ENCODE measurements around the gene APOE. TPM values are rescaled to one million over a fixed set of nuclear protein-coding genes. Genes with fewer than 3 reads are reported as not detected.
"Not testable (repeated sequence)": the region's sequence is repeated elsewhere in the genome, so short reads cannot be mapped to it uniquely, and the experiment has no call there.

Gene APOE
- total RNA-seq, 2 donors from 2014 or later: 77.6 to 216 TPM

DNA sequence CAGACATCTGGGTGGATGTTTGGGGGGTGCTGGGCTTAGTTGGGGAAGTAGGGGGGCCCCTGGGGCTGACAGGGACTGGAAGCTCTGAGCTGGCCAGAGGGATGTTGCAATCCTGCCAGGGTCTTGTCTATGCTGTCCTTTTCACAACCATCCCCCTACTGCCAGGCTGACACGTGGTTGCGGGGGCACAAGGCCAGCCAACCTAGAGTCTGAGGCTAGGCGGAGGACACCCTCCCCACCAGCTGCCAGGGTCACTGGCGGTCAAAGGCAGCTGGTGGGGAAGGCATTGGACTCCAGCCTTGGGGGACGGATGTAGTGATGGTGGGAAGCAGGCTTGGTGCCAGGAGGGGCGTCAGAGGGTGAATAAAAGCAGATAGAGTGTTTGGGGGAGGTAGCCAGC is 7.3 kb downstream of the APOE start:
- intact Hi-C loops (cut with DNase I): no loop called here
- no peak overlapping the region for H3K27ac ChIP-seq

DNA sequence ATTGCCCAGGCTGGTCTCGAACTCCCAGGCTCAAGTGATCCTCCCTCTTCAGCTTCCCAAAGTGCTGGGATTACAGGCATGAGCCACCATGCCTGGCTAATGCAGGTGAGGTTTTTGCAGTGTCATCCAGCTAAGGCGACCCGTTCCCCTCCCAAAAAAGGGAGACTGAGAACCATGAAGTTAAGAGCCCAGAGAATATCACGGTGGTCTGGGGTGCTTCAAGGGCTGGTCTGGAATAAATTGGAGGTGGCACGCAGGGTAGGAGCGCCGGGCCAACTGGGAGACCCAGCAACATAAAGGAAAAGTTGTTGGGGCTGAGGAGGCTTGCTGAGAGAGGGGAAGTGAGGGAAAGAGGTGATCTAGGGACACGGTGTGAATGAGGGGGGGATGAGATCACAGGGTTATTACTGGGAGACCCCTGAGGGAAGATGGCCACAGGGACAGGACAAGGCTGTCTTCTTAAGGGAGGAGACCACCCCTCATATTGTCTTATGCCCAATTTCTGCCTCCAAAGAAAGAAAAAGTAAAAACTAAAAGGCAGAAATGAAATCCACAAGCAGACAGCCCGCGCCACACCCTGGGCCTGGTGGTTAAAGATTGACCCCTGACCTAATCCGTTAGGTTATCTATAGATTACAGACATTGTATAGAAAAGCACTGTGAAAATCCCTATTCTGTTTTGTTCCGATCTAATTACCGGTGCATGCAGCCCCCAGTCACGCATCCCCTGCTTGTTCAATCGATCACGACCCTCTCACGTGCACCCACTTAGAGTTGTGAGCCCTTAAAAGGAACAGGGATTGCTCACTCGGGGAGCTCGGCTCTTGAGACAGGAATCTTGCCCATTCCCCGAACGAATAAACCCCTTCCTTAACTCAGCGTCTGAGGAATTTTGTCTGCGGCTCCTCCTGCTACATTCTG is 8.2 kb downstream of the APOE start:
- H3K9me3 ChIP-seq; DNase-seq; H3K27ac ChIP-seq; H3K36me3 ChIP-seq (replicated peaks in 1 of 2; ENCODE audit: insufficient read depth in 1 of 2, low read depth in 2 of 2); H3K27me3 ChIP-seq; ATAC-seq; H3K4me3 ChIP-seq; intact Hi-C loops (cut with DNase I): not testable (repeated sequence)
- peaks cover 13% of the 10 kb centered on the region for H3K4me1 ChIP-seq
- WGBS, 2 donors: 50 to 57% methylated on average over 20 to 23 of the region's 23 CpGs

More for the DNA sequence above, 7.3 kb downstream of the APOE start:
- H3K9me3 ChIP-seq: no peaks in the 10 kb centered on the region
- H3K4me1 ChIP-seq: peaks cover 13% of the 10 kb centered on the region
- 26 to 29% methylated on average over 6 of the region's 6 CpGs for WGBS, 2 donors
- peak in 1 of 4 donors; percentile 73 for DNase-seq
- no peak for TF ChIP-seq POLR2A (IDR thresholded peaks at IDR 0.05)
- TF ChIP-seq, protein P1, sequence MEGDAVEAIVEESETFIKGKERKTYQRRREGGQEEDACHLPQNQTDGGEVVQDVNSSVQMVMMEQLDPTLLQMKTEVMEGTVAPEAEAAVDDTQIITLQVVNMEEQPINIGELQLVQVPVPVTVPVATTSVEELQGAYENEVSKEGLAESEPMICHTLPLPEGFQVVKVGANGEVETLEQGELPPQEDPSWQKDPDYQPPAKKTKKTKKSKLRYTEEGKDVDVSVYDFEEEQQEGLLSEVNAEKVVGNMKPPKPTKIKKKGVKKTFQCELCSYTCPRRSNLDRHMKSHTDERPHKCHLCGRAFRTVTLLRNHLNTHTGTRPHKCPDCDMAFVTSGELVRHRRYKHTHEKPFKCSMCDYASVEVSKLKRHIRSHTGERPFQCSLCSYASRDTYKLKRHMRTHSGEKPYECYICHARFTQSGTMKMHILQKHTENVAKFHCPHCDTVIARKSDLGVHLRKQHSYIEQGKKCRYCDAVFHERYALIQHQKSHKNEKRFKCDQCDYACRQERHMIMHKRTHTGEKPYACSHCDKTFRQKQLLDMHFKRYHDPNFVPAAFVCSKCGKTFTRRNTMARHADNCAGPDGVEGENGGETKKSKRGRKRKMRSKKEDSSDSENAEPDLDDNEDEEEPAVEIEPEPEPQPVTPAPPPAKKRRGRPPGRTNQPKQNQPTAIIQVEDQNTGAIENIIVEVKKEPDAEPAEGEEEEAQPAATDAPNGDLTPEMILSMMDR (IDR thresholded peaks at IDR 0.05): no peak
- H3K4me3 ChIP-seq: no peak overlapping the region
- no peaks in the 10 kb centered on the region for H3K27me3 ChIP-seq
- H3K36me3 ChIP-seq (replicated peaks in 1 of 2; ENCODE audit: insufficient read depth in 1 of 2, low read depth in 2 of 2): no peaks in the 10 kb centered on the region
- ATAC-seq: no peak

DNA sequence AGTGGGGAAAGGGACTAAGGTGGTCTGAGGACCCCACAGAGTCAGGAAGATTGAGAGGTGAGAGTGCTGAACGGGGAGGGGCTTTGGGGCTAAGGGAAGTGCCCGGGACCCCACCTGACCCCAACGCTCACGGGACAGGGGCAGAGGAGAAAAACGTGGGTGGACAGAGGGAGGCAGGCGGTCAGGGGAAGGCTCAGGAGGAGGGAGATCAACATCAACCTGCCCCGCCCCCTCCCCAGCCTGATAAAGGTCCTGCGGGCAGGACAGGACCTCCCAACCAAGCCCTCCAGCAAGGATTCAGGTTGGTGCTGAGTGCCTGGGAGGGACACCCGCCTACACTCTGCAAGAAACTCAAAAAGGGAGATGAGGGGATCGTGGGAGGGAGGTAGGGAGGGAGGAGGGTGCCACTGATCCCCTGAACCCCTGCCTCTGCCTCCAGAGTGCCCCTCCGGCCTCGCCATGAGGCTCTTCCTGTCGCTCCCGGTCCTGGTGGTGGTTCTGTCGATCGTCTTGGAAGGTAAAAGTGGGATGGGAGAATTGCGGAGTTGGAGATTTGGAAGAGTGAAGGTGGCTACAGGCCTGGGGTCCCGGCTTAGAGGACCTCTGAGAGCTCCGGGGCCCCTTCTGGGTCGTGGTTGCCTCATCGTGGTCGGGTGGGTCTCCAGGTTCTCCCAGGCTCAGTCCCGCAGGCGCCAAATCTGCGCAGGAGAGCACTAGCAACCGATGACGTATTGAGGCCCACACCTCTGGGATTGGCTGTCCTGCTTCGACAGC is 9.0 kb downstream of the APOE start, which contains the start of gene APOC1:
Gene APOC1 (plus strand): TSS at position 176 of the 774 bp plus-strand sequence. CDS start 284 bp downstream, at position 460.
- WGBS, 2 donors: 7 to 8% methylated on average over 20 to 26 of the region's 28 CpGs
- Histone ChIP-seq H3K4me1 (peaks cover 13% of the 10 kb centered on the region), H3K27ac (peak within 1 kb of the TSS in 2 of 4 donors; percentile 41 to 44), H3K4me3 (peak within 1 kb of the TSS in 1 of 2 donors; percentile 39)
- H3K9me3 ChIP-seq; H3K27me3 ChIP-seq; H3K36me3 ChIP-seq (replicated peaks in 1 of 2; ENCODE audit: insufficient read depth in 1 of 2, low read depth in 2 of 2); intact Hi-C loops (cut with DNase I): not testable (repeated sequence)
- ATAC-seq (peak; percentile 95), DNase-seq (peak; percentile 84 to 87 (median 86))
- TF ChIP-seq, protein P1 (IDR thresholded peaks at IDR 0.05): peak in 1 of 7 experiments; percentile 16

- no peaks in the 10 kb centered on the region for H3K9me3 ChIP-seq
- no peaks in the 10 kb centered on the region for H3K27me3 ChIP-seq
- peaks cover 10% of the 10 kb centered on the region for H3K4me1 ChIP-seq
- WGBS, 2 donors: 63 to 70% methylated on average over 5 to 8 of the region's 8 CpGs
- no peak overlapping the region for H3K27ac ChIP-seq
- H3K4me3 ChIP-seq: no peak overlapping the region
- TF ChIP-seq POLR2A (IDR thresholded peaks at IDR 0.05): no peak
- TF ChIP-seq, protein P1 (IDR thresholded peaks at IDR 0.05): no peak
- intact Hi-C loops (cut with DNase I): no loop called here
- DNase-seq (no peak), ATAC-seq (no peak)
- H3K36me3 ChIP-seq (replicated peaks in 1 of 2; ENCODE audit: insufficient read depth in 1 of 2, low read depth in 2 of 2): no peaks in the 10 kb centered on the region
Observed at GRCh38 chr19:44924243-44924725, 18.7 kb downstream of the APOE start.

All from body of pancreas (tissue), 4 donors.